Measurements from ENCODE around the gene HS1BP3.

GRCh38 chr2:20689428-20690264, 38.7 kb upstream of the HS1BP3 start:
- TF ChIP-seq POLR2A (IDR thresholded peaks at IDR 0.05; ENCODE audit: extremely low read depth, insufficient read length) = no peak
- TF ChIP-seq, protein P1, sequence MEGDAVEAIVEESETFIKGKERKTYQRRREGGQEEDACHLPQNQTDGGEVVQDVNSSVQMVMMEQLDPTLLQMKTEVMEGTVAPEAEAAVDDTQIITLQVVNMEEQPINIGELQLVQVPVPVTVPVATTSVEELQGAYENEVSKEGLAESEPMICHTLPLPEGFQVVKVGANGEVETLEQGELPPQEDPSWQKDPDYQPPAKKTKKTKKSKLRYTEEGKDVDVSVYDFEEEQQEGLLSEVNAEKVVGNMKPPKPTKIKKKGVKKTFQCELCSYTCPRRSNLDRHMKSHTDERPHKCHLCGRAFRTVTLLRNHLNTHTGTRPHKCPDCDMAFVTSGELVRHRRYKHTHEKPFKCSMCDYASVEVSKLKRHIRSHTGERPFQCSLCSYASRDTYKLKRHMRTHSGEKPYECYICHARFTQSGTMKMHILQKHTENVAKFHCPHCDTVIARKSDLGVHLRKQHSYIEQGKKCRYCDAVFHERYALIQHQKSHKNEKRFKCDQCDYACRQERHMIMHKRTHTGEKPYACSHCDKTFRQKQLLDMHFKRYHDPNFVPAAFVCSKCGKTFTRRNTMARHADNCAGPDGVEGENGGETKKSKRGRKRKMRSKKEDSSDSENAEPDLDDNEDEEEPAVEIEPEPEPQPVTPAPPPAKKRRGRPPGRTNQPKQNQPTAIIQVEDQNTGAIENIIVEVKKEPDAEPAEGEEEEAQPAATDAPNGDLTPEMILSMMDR (IDR thresholded peaks at IDR 0.05; ENCODE audit: low read depth, low read length) = no peak
- no peak for TF ChIP-seq MYC (IDR thresholded peaks at IDR 0.05; ENCODE audit: low read depth, low read length)
- TF ChIP-seq MAX (IDR thresholded peaks at IDR 0.05; ENCODE audit: low read depth, low read length) = no peak

All from NB4 (cell line).